Measurements from ENCODE around the gene ZNF385C. TPM values are rescaled to one million over a fixed set of nuclear protein-coding genes. Genes with fewer than 3 reads are reported as not detected.

Gene ZNF385C
- polyA plus RNA-seq, 2 of the 4 experiments (the other 2 are of a cell fraction), result 0.13 to 0.61 TPM

- FAIRE-seq (no peak), DNase-seq (ENCODE audit: low read depth in 1 of 2, low spot score in 1 of 2) (no peak), ATAC-seq (no peak)
- POLR2A ChIA-PET, result interaction anchor here (1.4 kb wide), 1 partner anchor 20 kb away, joined by 5 read pairs; the partner anchor contains the start of gene DNAJC7
- Histone ChIP-seq H3K4me1 (peaks cover 4% of the 10 kb centered on the region), H3K4me2 (no peak overlapping the region), H3K27ac (no peak overlapping the region), H3K9me3 (no peaks in the 10 kb centered on the region), H3K4me3 (no peak overlapping the region)
- WGBS (ENCODE audit: missing lambda C conversion rate), result 90% methylated on average over 2 of the region's 2 CpGs
- CTCF ChIA-PET, result interaction anchor here (0.8 to 2.0 kb wide), 6 partner anchors 8 to 195 kb away, joined by 3 to 8 read pairs (median 5); partner anchors contain the start of genes DNAJC7 and NKIRAS2
- no peak for TF ChIP-seq EHF (CRISPR knock-in tag; IDR thresholded peaks at IDR 0.05)
- no peak for TF ChIP-seq HOXB5 (CRISPR knock-in tag; IDR thresholded peaks at IDR 0.05)
- no peak for TF ChIP-seq RCOR1 (IDR thresholded peaks at IDR 0.05; ENCODE audit: low read depth, low read length)
- TF ChIP-seq MAFK (IDR thresholded peaks at IDR 0.05; ENCODE audit: partially characterized antibody), result no peak
- no peak for TF ChIP-seq HMGXB4 (CRISPR knock-in tag; IDR thresholded peaks at IDR 0.05; ENCODE audit: borderline replicate concordance)
- TF ChIP-seq POLR2A (IDR thresholded peaks at IDR 0.05; ENCODE audit: low read length), result no peak
- no peak for TF ChIP-seq KDM5A (IDR thresholded peaks at IDR 0.05)
- no peak for TF ChIP-seq TFCP2L1 (CRISPR knock-in tag; IDR thresholded peaks at IDR 0.05)
- TF ChIP-seq JUNB (IDR thresholded peaks at IDR 0.05), result no peak
- no peak for TF ChIP-seq ELK1 (IDR thresholded peaks at IDR 0.05; ENCODE audit: low read depth, low read length)
- no peak for TF ChIP-seq ZNF302 (CRISPR knock-in tag; IDR thresholded peaks at IDR 0.05)
- TF ChIP-seq CHD4 (IDR thresholded peaks at IDR 0.05; ENCODE audit: borderline replicate concordance), result no peak
Observed at GRCh38 chr17:41996855-41997164, 101.5 kb downstream of the ZNF385C start.

GRCh38 chr17:41992576-41992975 is 105.7 kb downstream of the ZNF385C start:
- Histone ChIP-seq H3K4me3 (no peak overlapping the region), H3K4me1 (peaks cover 33% of the 10 kb centered on the region), H3K27ac (no peak overlapping the region), H3K9me3 (no peaks in the 10 kb centered on the region), H3K4me2 (no peak overlapping the region)
- FAIRE-seq (no peak), ATAC-seq (no peak), DNase-seq (ENCODE audit: low read depth in 1 of 2, low spot score in 1 of 2) (no peak)
- 88% methylated on average over 3 of the region's 3 CpGs for WGBS (ENCODE audit: missing lambda C conversion rate)
- ChIA-PET CTCF (interaction anchor here (1.4 to 1.8 kb wide), 3 partner anchors 19 to 33 kb away, joined by 4 to 7 read pairs (median 6); no protein-coding TSS in a partner anchor), POLR2A (interaction anchor here (0.6 kb wide), 1 partner anchor 15 kb away, joined by 9 read pairs; no protein-coding TSS in a partner anchor)
- TF ChIP-seq NPAS2 (CRISPR knock-in tag; IDR thresholded peaks at IDR 0.05; ENCODE audit: borderline replicate concordance), result no peak
- TF ChIP-seq HMGXB4 (CRISPR knock-in tag; IDR thresholded peaks at IDR 0.05; ENCODE audit: borderline replicate concordance), result no peak
- TF ChIP-seq MYC (IDR thresholded peaks at IDR 0.05; ENCODE audit: borderline replicate concordance, low read length), result no peak
- TF ChIP-seq ZFP36 (IDR thresholded peaks at IDR 0.05; ENCODE audit: borderline replicate concordance, partially characterized antibody), result no peak
- TF ChIP-seq RCOR1 (IDR thresholded peaks at IDR 0.05; ENCODE audit: low read depth, low read length), result no peak
- no peak for TF ChIP-seq EHF (CRISPR knock-in tag; IDR thresholded peaks at IDR 0.05)
- no peak for TF ChIP-seq FOSL2 (IDR thresholded peaks at IDR 0.05)
- TF ChIP-seq FOSL2 (CRISPR knock-in tag; IDR thresholded peaks at IDR 0.05), result no peak
- no peak for TF ChIP-seq TP53 (CRISPR knock-in tag; IDR thresholded peaks at IDR 0.05)
